Epithelial cell of proximal tubule (primary cell): ENCODE measurements around the gene ASXL2. TPM values are rescaled to one million over a fixed set of nuclear protein-coding genes. Genes with fewer than 3 reads are reported as not detected.
A peak's percentile ranks its signal among the peaks of the same experiment; 100 is the strongest.
"Not testable (repeated sequence)": the region's sequence is repeated elsewhere in the genome, so short reads cannot be mapped to it uniquely, and the experiment has no call there.

Source experiments
- DNase-seq: peaks from one replicate; pipeline ENCODE4 v3.0.0-alpha.2; 2011; ENCODE audit warnings: low read depth
- H3K4me3 ChIP-seq: 2 replicates; pipeline ENCODE4 v1.5.1; 2011; ENCODE audit warnings: low read depth, mild to moderate bottlenecking, low read length
- CTCF ChIP-seq: conservative IDR thresholded peaks from 2 replicates; pipeline ENCODE4 v1.5.1; 2012; ENCODE audit warnings: low read depth, mild to moderate bottlenecking, low read length
- total RNA-seq: library from RNA; depleted of rRNA; stranded (reverse); fragments of >200 nt; gene quantifications from 2 replicates; pipeline ENCODE4 v1.2.3, GENCODE V29; 2015

ASXL2 gene
- total RNA-seq, 1 donor from 2014 or later, result 10.1 TPM

GRCh38 chr2:25853038-25853638 lies 25.1 kb downstream of the ASXL2 start:
- no peak for DNase-seq
- no peak for TF ChIP-seq CTCF
- H3K4me3 ChIP-seq, result no peak overlapping the region

GRCh38 chr2:25851740-25852503 lies 26.4 kb downstream of the ASXL2 start:
- DNase-seq, result peak; percentile 42
- peak; percentile 68 for TF ChIP-seq CTCF
- H3K4me3 ChIP-seq, result peak overlapping the region; percentile 21

- not testable (repeated sequence) for H3K4me3 ChIP-seq, DNase-seq
These were observed 27.9 kb downstream of the ASXL2 start for GRCh38 chr2:25850400-25850799.

GRCh38 chr2:25849350-25849749 lies 28.9 kb downstream of the ASXL2 start:
- DNase-seq, H3K4me3 ChIP-seq: not testable (repeated sequence)

- TF ChIP-seq CTCF, result no peak
- no peak for DNase-seq
- no peak overlapping the region for H3K4me3 ChIP-seq
These were observed 32.3 kb downstream of the ASXL2 start for GRCh38 chr2:25845843-25846505.

GRCh38 chr2:25844089-25844488 lies 34.2 kb downstream of the ASXL2 start:
- no peak overlapping the region for H3K4me3 ChIP-seq
- DNase-seq, result no peak
- TF ChIP-seq CTCF, result no peak

GRCh38 chr2:25842155-25842554 lies 36.1 kb downstream of the ASXL2 start:
- DNase-seq, result no peak
- no peak for TF ChIP-seq CTCF

More at GRCh38 chr2:25842155-25842554, 36.1 kb downstream of the ASXL2 start:
- H3K4me3 ChIP-seq, result no peak overlapping the region
